ENCODE results near the gene BTBD18.

The BTBD18 gene

DNA sequence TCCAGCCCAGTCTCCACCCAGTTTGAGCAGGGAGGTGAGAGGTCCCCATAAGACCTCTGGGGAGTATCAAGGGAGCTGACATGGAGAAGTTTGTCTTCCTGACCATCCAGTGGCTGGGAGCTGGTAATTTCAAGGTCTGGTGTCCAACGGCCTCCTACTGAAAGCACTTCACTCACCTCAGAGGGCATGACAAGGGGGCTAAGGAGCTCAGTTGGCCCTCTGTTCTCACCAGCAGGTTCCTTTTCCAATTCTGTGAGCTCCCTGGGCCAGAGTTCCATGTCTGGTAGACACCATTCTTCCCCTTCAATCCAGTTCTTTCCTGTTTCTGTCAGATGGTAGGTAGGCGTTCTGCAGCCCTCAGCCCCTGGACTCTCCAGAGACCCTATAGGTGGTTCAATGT is 7.3 kb downstream of the BTBD18 start:
- TF ChIP-seq, protein P1, sequence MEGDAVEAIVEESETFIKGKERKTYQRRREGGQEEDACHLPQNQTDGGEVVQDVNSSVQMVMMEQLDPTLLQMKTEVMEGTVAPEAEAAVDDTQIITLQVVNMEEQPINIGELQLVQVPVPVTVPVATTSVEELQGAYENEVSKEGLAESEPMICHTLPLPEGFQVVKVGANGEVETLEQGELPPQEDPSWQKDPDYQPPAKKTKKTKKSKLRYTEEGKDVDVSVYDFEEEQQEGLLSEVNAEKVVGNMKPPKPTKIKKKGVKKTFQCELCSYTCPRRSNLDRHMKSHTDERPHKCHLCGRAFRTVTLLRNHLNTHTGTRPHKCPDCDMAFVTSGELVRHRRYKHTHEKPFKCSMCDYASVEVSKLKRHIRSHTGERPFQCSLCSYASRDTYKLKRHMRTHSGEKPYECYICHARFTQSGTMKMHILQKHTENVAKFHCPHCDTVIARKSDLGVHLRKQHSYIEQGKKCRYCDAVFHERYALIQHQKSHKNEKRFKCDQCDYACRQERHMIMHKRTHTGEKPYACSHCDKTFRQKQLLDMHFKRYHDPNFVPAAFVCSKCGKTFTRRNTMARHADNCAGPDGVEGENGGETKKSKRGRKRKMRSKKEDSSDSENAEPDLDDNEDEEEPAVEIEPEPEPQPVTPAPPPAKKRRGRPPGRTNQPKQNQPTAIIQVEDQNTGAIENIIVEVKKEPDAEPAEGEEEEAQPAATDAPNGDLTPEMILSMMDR (IDR thresholded peaks at IDR 0.05; ENCODE audit: control insufficient read depth, insufficient read depth, low read depth, low read length, missing control alignments), result no peak
- DNase-seq (ENCODE audit: low read depth), result no peak
- H3K4me3 ChIP-seq (ENCODE audit: control insufficient read depth, low read depth, low read length), result no peak overlapping the region

DNA sequence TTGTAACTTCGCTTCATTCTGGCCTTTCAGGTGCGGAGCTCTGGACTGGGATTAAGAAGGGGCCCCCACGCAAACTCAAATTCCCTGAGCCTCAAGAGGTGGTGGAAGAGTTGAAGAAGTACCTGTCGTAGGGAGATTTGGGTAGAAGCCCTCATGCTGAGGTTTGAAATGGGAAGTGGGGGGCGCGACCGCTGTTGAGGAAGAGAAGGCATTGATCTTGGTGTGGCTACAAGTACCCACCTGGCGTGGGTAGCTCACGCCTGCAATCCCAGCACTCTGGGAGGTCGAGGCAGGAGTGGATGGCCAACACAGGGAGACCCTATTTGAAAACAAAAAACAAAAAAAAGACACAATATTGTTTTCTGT is 9.5 kb downstream of the BTBD18 start:
- no peak for DNase-seq (ENCODE audit: low read depth)
- peak overlapping the region; percentile 68 for H3K4me3 ChIP-seq (ENCODE audit: control insufficient read depth, low read depth, low read length)
- TF ChIP-seq, protein P1 (IDR thresholded peaks at IDR 0.05; ENCODE audit: control insufficient read depth, insufficient read depth, low read depth, low read length, missing control alignments), result no peak

DNA sequence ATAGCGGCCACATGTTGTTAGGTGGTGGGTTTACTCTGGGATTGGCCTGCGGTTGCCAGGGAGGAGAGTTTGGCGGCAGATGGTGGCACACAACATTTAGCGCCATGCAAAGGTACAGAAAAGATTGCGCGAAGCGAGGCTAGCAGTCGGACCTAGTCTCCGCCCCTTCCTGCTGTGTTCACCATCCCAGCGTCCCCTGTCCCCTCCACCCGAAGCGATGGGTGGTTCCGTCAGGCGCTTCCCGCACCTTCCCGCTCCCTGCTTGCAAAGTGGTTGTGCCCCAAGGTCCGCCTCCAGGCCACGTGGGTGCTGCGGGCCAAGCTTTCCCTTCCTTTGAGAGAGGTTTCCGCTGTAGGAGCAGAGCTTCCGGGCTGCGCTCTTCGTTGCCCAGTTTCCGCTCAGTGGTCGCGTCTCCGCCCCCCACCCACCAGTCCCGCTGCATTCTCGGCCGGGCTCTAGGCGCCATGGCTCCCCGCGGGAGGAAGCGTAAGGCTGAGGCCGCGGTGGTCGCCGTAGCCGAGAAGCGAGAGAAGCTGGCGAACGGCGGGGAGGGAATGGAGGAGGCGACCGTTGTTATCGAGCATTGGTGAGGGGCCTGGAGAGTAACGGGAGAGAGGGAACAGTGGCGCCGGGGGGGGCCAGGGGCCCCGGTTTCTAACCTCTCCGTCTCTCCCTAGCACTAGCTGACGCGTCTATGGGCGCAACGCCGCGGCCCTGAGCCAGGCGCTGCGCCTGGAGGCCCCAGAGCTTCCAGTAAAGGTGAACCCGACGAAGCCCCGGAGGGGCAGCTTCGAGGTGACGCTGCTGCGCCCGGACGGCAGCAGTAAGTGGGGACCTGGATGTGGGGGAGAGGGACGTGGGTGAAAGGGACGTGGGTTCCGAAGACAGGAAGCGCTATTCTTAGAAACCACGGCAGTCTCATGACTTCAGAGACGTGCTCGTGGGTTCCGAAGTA is 10.2 kb downstream of the BTBD18 start, which contains the start of gene SELENOH:
Gene SELENOH, plus strand, starts transcription at position 360 of the 955 bp plus-strand sequence. Its CDS starts 105 bp downstream, at position 465.
- TF ChIP-seq, protein P1 (IDR thresholded peaks at IDR 0.05; ENCODE audit: control insufficient read depth, insufficient read depth, low read depth, low read length, missing control alignments), result no peak
- peak within 1 kb of the TSS; percentile 68 for H3K4me3 ChIP-seq (ENCODE audit: control insufficient read depth, low read depth, low read length)
- DNase-seq (ENCODE audit: low read depth), result peak; percentile 91

DNA sequence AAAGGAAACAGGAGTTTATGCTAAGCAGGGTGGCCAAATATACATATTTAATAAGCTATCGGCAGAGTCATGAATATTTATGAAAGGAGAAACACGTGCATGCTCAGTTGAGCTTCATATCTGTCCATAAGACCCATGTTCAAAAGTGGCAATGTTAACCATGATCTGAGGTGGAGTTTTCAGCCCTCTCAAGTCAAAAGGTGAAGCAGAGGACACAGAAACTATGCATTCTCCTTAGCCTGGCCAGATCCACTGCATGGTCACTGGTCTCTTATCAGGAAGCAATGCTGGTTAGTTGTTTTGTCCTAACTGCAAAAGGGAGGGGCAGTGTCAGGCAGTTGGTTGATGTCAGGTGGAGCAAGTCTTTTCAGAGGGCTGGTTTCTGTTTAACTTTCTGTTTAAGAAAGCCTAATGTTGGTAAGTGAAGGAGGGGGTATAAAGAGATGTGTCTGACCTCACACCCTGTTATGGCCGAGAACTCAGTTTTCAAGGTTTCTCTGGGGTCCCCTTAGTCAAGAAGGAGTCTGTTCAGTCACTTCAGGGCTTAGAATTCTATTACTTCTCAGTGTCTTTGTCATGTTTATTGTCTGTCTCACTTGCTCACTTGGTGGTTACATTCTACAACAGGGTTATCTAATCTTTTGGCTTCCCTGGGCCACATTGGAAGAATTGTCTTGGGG is 15.9 kb downstream of the BTBD18 start:
- TF ChIP-seq, protein P1 (IDR thresholded peaks at IDR 0.05; ENCODE audit: control insufficient read depth, insufficient read depth, low read depth, low read length, missing control alignments), result no peak
- H3K4me3 ChIP-seq (ENCODE audit: control insufficient read depth, low read depth, low read length), result no peak overlapping the region
- no peak for DNase-seq (ENCODE audit: low read depth)

DNA sequence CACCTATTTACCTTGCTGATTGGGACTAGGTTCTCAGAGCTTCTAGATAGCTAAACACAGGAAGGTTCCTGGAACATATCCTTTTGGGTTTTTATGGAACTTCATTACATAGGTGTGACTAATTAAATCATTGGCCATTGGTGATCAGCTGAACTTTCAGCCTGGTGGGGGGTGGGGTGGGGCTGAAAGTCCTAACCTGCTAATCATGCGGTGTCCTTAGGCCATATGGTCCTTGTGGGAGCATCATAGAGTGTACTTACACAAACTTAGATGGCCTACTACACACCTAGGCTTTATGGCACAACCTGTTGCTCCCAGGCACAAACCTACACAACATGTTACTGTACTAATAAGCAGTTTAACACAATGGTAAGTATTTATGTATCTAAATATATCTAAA is 19.0 kb downstream of the BTBD18 start:
- TF ChIP-seq, protein P1 (IDR thresholded peaks at IDR 0.05; ENCODE audit: control insufficient read depth, insufficient read depth, low read depth, low read length, missing control alignments), result no peak
- no peak overlapping the region for H3K4me3 ChIP-seq (ENCODE audit: control insufficient read depth, low read depth, low read length)
- no peak for DNase-seq (ENCODE audit: low read depth)

DNA sequence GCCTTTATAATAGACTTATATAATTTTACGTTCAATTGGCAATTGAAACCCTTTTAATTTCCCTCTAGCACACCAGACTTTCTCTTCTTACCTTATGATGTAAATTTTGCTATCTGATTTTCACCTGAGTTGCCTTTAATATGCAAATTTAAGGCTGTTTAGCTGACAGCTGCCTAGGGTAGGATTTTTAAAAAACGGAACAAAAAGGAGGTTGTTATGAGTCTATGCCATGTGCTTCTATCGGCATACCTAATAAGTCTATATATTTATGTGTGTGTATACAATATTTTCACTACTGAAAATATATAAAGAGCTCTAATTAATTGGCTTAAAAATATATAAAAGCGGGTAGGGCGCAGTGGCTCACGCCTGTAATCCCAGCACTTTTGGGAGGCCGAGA is 22.1 kb downstream of the BTBD18 start:
- no peak for DNase-seq (ENCODE audit: low read depth)
- H3K4me3 ChIP-seq (ENCODE audit: control insufficient read depth, low read depth, low read length), result no peak overlapping the region
- TF ChIP-seq, protein P1 (IDR thresholded peaks at IDR 0.05; ENCODE audit: control insufficient read depth, insufficient read depth, low read depth, low read length, missing control alignments), result no peak
